Nephron progenitor cell (in vitro differentiated cells): ENCODE data around the gene RAB43.

Source experiments
- DNase-seq: peaks from one replicate; pipeline ENCODE4 v3.0.0; 2021
- H3K27ac Mint-ChIP-seq: 2 replicates; pipeline ENCODE4 v1.8.0; 2021; ENCODE audit warnings: mild to moderate bottlenecking, moderate library complexity, mixed read lengths
- H3K27me3 Mint-ChIP-seq: 2 replicates; pipeline ENCODE4 v1.8.0; 2021; ENCODE audit warnings: mild to moderate bottlenecking, low read depth, mixed read lengths; ENCODE audit not compliant: poor library complexity
- H3K36me3 Mint-ChIP-seq: 2 replicates; pipeline ENCODE4 v1.8.0; 2021; ENCODE audit warnings: low read depth, mixed read lengths
- H3K4me1 Mint-ChIP-seq: 2 replicates; pipeline ENCODE4 v1.8.0; 2021; ENCODE audit warnings: mixed read lengths
- H3K4me3 Mint-ChIP-seq: 2 replicates; pipeline ENCODE4 v1.8.0; 2021; ENCODE audit warnings: mild to moderate bottlenecking, moderate library complexity, mixed read lengths
- H3K9me3 Mint-ChIP-seq: 2 replicates; pipeline ENCODE4 v1.8.0; 2021; ENCODE audit warnings: mild to moderate bottlenecking, moderate library complexity, mixed read lengths
- CTCF ChIP-seq: fragments of 200-600 bp; sonication (generic); IDR thresholded peaks from 2 replicates; pipeline ENCODE4 v1.5.0; 2021; ENCODE audit warnings: antibody characterized with exemption

The RAB43 gene

GRCh38 chr3:129038121-129038855, 83.3 kb downstream of the RAB43 start:
- no peak for DNase-seq
- Mint-ChIP-seq H3K27ac (no peak overlapping the region), H3K27me3 (peaks cover 9% of the 10 kb centered on the region), H3K9me3 (peaks cover 17% of the 10 kb centered on the region), H3K36me3 (no peaks in the 10 kb centered on the region), H3K4me3 (no peak overlapping the region), H3K4me1 (peaks cover 17% of the 10 kb centered on the region)
- no peak for TF ChIP-seq CTCF
